GM21423 (cell line): ENCODE data around the gene MOV10L1.
"Not testable (repeated sequence)": the region's sequence is repeated elsewhere in the genome, so short reads cannot be mapped to it uniquely, and the experiment has no call there.

ENCODE experiments used
- ATAC-seq: cut with Tn5 transposase; IDR thresholded peaks from one replicate; pipeline ENCODE4 v1.9.1; 2021; ENCODE audit warnings: mild to moderate bottlenecking, moderate library complexity; ENCODE audit not compliant: unreplicated experiment

Gene MOV10L1

GRCh38 chr22:50076646-50077535, 12.9 kb upstream of the MOV10L1 start:
- no peak for ATAC-seq

DNA sequence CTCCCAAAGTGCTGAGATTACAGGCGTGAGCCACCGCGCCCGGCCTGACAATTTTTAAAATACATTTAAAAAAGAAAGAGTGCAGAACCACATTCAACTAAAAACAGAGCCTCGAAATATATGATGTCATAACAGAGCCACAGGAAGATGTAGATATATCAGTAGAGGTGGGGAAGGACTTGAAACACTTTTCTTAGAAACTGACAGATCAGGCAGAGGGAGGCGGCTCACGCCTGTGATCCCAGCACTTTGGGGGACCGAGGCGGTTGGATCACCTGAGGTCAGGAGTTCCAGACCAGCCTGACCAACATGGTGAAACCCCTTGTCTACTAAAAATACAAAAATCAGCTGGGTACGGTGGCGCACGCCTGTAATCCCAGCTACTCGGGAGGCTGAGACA, 11.6 kb upstream of the MOV10L1 start:
- ATAC-seq: no peak

- ATAC-seq: no peak
Measured at GRCh38 chr22:50078761-50079160, 11.0 kb upstream of the MOV10L1 start.

DNA sequence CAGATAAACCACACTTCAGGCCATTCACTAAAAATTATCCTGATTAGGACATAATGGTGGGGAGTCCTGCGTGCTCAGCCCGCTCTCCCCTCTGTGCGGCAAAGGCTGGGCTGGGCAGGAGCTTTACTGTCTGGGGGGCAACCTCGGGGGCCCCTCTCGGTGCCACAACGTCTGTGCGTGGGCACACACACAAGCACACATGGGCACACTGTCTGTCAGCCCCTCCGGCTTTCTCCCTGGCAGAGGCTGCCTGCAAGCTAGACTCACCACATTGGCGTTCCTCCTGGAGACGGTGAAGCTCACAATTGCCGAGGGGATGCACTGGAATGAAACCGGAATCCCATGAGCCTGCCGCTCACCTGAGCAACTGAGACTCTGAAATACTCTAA, 9.7 kb upstream of the MOV10L1 start:
- no peak for ATAC-seq

- no peak for ATAC-seq
Measured at GRCh38 chr22:50081426-50082196, 8.2 kb upstream of the MOV10L1 start.

DNA sequence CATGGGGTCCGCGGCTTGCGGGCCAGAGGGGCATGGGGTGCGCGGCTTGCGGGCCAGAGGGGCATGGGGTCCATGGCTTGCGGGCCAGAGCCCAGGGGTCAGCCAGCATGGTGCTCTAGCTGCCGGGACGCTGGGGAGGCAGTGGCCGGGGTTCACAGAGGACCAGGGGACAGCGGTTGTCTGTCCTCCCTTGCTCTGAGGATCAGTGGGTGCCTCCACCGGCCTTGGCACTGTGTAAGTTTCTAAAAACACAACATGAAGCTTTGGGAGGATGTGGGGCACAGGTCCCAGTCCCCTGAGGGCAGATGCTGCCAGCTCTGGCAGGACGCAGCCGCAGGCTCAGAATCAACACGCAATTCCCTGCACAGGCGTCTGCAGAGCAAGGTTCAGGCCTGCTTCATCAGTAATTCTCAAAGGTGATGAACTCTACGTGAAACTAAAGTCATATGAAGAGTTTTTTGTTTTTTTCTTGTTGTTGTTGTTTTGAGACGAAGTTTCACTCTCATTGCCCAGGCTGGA, 7.5 kb upstream of the MOV10L1 start:
- ATAC-seq: no peak

GRCh38 chr22:50082961-50083461, 6.8 kb upstream of the MOV10L1 start:
- no peak for ATAC-seq

GRCh38 chr22:50083462-50084079, 6.2 kb upstream of the MOV10L1 start:
- ATAC-seq: no peak

GRCh38 chr22:50084080-50084477, 5.7 kb upstream of the MOV10L1 start:
- ATAC-seq: no peak

- no peak for ATAC-seq
Measured at GRCh38 chr22:50084614-50085021, 5.2 kb upstream of the MOV10L1 start.

DNA sequence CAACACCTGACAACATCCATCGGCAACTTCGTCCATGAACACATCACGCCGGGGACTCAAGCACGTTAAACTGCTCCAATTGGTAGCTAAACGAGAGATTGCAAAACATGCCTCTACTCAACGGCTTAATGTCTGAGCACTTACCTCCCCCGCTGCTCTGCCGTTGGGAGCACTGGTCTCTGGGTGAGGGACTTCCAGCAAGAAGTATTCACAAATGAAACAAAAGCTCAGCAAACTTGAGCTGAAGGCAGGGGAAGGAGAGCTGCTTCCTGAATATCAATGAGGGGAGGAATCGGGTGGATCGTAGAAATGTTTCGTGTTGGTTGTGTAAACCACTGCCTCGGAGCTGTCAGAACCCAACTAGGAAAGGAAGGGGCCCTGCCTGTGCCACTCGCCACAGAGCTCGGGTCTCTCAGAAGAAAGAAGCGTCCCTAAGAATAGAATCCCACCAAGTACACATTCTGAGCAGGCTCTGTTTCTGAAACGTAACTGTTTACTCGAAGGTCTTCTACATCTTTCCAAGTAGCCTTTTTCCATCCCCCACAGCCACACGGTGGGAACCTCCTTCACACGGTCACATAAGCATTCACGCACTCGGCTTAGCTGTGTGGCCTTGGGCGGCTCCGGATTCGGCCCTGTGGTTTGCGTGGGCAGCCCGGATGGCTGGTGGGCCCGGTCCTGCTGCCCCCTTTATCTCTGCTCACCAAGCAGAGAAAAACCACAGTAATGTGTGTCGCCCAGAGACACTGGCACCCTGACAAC, 4.4 kb upstream of the MOV10L1 start, which contains the start of gene MLC1:
MLC1 (minus strand) TSS at position 216 of the 762 bp plus-strand sequence. CDS start 524 bp downstream, outside the sequence.
- no peak for ATAC-seq

GRCh38 chr22:50086526-50086925, 3.3 kb upstream of the MOV10L1 start:
- no peak for ATAC-seq

DNA sequence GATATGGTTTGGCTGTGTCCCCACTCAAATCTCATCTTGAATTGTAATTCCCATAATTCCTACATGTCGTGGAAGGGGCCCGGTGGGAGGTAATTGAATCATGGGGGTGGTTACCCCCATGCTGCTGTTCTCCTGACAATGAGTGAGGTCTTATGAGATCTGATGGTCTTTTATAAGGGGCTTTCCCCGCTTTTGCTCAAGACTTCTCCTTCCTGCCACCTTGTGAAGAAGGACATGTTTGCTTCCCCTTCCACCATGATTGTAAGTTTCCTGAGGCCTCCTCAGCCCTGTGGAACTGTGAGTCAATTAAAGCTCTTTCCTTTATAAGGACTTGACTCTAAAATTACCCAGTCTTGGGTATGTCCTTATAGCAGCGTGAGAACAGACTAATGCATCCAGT, 2.8 kb upstream of the MOV10L1 start:
- not testable (repeated sequence) for ATAC-seq

- ATAC-seq: no peak
Measured at GRCh38 chr22:50087646-50088045, 2.2 kb upstream of the MOV10L1 start.

GRCh38 chr22:50088096-50088495, 1.7 kb upstream of the MOV10L1 start:
- ATAC-seq: no peak

DNA sequence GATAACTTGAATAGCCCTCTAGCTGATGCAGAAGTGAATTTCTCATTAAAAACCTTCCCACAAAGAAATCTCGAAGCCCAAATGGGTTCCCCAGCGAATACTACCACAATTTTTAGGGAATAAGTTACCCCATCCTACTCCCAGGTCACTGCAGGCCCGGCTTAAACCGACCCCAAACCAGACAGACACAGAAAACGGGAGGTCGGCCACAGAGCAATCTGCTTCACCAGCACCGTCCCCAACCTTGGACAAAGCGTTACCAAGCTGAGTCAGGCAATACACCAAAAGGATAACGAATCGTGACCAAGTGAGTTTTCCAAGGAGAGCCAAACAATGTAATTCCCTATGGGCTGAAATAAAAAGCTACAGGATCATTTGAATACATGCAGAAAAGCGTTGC, 575 bp upstream of the MOV10L1 start:
- ATAC-seq: no peak

GRCh38 chr22:50090412-50090714, 557 bp downstream of the MOV10L1 start:
- no peak for ATAC-seq

DNA sequence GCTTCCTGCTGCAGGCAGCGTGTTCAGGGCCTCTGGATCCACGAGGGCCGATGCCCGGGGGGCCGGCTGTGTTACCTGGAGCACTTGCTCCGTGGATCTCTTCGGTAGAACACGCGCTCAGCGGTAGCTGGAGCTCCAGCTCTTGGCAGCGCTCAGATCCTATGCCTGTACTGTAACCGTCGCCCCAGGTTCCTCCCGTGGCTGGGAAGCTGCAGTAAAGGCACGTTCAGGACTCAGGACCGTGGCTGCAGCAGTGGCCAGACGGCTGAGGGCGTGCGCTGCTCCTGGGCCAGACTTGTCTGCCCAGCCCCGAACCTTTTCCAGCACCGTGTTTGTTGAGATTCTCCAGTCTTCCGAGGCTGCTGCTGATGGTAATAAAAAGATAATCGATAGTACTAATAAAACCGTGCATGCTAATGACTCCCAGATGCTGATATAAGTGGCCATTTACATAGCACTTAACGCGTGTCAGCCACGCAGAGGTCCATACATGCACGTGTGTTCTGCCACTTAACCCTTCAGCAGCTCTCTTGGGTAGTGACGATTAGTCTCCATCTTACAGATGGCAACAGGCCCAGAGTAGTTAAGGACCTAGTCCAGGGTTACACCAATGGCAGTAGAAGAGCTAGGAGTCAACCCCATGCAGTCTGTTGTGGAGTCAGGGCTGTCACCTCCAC, 1.4 kb downstream of the MOV10L1 start:
- no peak for ATAC-seq

- no peak for ATAC-seq
Measured at GRCh38 chr22:50092342-50092741, 2.5 kb downstream of the MOV10L1 start.

DNA sequence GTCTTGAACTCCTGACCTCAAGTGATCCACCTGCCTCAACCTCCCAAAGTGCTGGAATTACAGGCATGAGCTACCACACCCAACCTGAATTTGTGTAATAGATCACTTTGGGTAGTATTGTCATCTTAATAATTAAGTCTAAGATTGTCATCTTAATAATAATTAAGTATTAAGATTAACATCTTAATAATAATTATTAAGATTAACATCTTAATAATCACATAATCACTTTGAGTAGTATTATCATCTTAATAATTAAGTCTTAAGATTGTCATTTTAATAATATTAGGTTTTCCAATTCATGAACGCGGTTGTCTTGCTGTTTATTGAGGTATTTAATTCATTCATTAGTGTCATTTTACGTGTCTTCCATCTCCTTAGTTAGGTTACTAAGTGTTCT, 8.2 kb downstream of the MOV10L1 start:
- ATAC-seq: no peak
